AG10803 (cell line): ENCODE results near the gene B4GALT2.

Experiments used
- DNase-seq: peaks from one replicate; pipeline ENCODE4 v3.0.0; 2010; ENCODE audit warnings: low read depth
- H3K4me3 ChIP-seq: 2 replicates; pipeline ENCODE4 v1.5.1; 2011; ENCODE audit warnings: mild to moderate bottlenecking, low read length, control low read depth
- TF ChIP-seq, protein P1 (sequence below): conservative IDR thresholded peaks from 2 replicates; pipeline ENCODE4 v1.5.1; 2011; ENCODE audit warnings: mild to moderate bottlenecking, low read length, control low read depth, inconsistent platforms

The B4GALT2 gene

DNA sequence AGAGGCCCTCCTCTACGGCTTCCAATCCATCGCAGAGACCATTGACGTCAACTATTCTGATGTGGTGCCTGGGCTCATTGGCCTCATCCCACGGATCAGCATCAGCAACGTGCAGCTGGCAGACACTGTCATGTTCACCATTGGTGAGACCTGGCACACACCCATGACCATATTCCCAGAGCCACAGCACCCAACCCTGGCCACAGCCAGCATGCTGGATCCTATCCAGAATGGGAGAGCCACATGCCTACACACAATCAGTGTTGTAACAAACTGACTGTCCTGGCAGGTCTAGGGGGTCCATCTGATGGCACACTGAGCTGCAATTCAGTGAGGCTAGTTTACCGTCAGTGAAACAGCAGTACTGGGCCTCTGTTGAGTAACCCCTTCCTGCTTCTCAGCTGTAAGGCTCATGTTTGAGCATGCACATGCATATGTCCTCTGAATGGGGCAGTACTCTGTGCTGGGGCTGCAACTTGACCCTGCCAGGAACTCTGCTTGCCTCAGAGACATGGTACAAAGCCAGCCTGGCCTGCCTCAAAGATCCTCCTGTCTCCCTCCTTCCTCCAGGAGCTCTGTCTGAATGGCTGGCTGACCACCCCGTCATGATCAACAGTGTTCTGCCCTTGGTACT, 21.5 kb upstream of the B4GALT2 start:
- H3K4me3 ChIP-seq = no peak overlapping the region
- TF ChIP-seq, protein P1, sequence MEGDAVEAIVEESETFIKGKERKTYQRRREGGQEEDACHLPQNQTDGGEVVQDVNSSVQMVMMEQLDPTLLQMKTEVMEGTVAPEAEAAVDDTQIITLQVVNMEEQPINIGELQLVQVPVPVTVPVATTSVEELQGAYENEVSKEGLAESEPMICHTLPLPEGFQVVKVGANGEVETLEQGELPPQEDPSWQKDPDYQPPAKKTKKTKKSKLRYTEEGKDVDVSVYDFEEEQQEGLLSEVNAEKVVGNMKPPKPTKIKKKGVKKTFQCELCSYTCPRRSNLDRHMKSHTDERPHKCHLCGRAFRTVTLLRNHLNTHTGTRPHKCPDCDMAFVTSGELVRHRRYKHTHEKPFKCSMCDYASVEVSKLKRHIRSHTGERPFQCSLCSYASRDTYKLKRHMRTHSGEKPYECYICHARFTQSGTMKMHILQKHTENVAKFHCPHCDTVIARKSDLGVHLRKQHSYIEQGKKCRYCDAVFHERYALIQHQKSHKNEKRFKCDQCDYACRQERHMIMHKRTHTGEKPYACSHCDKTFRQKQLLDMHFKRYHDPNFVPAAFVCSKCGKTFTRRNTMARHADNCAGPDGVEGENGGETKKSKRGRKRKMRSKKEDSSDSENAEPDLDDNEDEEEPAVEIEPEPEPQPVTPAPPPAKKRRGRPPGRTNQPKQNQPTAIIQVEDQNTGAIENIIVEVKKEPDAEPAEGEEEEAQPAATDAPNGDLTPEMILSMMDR = no peak
- no peak for DNase-seq

DNA sequence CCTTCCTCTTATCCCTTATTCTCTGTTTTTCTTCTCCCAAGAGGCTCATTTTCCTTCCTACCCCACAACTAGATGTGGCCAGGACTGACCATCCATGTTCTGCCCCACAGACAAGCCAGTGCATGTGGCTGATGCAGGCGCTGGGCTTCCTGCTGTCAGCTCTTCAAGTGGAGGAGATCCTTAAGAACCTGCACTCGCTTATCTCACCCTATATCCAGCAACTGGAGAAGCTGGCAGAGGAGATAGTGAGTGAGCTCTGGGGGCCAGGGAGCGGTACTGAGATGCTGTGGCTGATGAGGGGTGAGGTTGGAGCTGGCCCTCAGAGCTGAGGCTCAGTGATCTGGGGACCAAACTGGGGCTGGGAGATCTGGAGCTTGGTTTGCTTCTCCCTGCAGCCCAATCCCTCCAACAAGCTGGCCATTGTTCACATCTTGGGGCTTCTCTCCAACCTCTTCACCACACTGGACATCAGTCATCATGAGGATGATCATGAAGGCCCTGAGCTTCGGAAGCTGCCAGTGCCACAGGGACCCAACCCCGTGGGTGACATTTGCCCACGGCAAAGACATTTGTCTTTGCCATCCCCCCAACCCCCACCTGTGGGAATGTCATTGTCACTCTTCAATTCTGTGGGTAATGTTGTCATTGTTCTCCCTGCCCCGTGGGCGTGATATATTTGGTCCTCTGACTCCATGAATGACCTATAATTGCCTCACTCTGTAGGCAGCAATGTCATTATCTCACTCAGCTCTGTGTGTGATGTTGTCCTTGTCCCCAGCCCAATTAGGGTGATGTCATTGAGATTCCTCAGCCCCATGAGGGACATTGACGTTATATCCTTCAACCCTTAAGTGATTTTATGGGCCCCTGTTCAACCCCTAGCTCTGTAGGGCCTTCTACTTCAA, 20.4 kb upstream of the B4GALT2 start:
- no peak overlapping the region for H3K4me3 ChIP-seq
- DNase-seq = no peak
- TF ChIP-seq, protein P1 = no peak

DNA sequence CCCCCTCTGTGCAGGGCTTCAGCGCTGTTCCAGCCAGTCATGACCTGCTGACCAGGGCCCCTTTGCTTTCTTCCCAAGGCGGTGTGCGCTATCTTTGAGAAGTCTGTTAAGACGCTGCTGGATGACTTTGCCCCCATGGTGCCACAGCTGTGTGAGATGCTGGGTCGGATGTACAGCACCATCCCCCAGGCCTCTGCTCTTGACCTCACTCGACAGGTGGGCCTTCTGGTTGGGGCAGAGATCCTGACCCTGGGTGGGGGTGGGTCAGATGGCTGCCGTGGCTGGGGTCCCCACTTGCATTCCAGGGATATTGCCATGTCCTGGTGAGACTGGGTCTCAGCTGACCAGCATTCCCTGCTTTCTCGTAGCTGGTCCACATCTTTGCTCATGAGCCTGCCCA, 18.2 kb upstream of the B4GALT2 start:
- DNase-seq = no peak
- TF ChIP-seq, protein P1 = no peak
- H3K4me3 ChIP-seq = no peak overlapping the region

DNA sequence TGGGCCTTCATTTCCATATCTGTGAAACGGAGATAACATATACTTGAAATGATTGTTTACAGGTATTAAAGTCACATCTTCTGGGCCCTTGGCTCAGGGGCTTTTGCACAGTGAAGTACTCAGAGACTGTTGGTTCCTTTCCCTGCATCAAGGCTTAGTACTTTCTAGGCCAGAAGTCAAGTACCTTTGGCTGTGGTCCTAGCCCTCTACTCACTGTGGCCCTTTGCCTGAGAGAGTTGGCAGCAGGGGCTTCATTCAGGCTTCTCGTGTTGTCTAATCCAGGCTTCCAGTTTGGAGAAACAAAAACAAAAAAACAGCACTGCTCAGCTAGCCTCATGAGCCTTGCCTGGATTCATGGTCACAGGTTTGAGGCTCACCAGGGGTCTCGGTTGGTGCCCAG, 17.3 kb upstream of the B4GALT2 start:
- no peak for DNase-seq
- H3K4me3 ChIP-seq = no peak overlapping the region
- TF ChIP-seq, protein P1 = no peak

DNA sequence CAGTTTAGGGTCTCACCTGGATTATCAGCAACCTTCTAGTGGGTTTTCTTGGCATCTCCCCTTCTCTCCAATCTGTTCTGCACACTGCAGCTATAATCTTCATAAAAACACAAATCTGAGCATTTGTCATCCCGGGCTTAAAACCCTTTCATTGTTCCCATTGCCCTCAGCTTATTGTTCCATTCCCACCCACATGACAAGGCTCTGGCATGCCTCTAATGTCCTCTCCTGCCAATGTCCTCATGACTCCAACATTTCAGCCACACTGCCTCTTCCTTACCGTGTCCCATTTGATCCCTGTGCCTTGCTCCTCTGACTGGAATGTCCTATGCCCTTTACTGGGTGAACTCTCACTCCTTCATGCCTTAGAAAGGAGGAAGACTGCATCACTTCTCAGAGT, 16.7 kb upstream of the B4GALT2 start:
- no peak overlapping the region for H3K4me3 ChIP-seq
- DNase-seq = no peak
- TF ChIP-seq, protein P1 = no peak

DNA sequence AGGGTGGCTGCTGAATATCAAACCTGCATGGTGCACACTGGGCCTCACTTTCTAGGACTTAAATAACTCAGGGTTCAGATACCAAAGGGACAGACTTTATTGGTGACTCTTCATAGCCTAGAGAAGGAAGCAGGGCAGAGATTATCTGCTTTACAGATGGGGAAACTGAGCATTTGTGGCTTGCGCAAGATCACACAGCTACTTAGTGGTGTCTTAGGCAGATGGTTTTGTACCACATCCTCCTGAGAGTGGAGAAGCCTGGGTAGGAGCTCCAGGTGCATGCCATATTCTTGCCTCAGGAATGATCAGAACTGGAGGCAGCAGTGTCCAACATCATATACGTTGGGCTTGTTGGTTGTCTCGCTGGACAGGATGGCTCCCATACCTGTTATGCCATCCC, 16.0 kb upstream of the B4GALT2 start:
- no peak overlapping the region for H3K4me3 ChIP-seq
- TF ChIP-seq, protein P1 = no peak
- no peak for DNase-seq

DNA sequence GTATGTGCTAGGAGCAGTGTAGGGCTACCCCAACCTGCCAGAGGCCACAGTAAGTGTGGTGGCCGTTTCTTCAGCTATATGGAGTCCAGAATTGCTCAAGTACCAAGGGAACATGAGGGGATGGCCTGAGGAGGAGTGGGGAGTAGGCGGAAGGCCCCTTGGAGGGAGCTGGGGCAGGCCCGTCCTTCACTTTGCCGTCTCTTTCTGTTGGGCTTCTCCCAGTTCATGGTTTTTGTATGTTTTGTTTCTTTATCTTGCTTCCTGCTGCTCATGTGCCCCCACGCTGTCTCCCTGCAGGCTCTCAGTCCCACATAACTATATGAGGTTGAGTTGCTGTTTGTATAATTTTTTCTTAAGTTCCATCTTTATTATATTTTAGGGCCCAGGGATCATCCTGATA, 15.1 kb upstream of the B4GALT2 start:
- DNase-seq = no peak
- TF ChIP-seq, protein P1 = no peak
- no peak overlapping the region for H3K4me3 ChIP-seq
